Tibial nerve (tissue), 4 donors: Measurements from ENCODE around the gene STK31. TPM values are rescaled to one million over a fixed set of nuclear protein-coding genes. Genes with fewer than 3 reads are reported as not detected.
"Not testable (repeated sequence)": the region's sequence is repeated elsewhere in the genome, so short reads cannot be mapped to it uniquely, and the experiment has no call there.

Experiments used
- DNase-seq, 2 donors: peaks; one replicate each; pipeline ENCODE4 v3.0.0-alpha.2; 2019; ENCODE audit warnings: low spot score in 2 of 2
- H3K27ac ChIP-seq, 4 donors: fragments of 200-600 bp; sonication (generic) in 3 of 4; one replicate each; pipeline ENCODE4 v1.5.1; 2017 to 2019; ENCODE audit warnings: mild to moderate bottlenecking in 1 of 4
- H3K27me3 ChIP-seq, 2 donors: fragments of 200-600 bp; sonication (generic) in 1 of 2; one replicate each; pipeline versions ENCODE4 v1.5.1 to v1.6.0; 2017 to 2019
- H3K36me3 ChIP-seq, 3 donors: fragments of 200-600 bp; sonication (generic); one replicate each; pipeline ENCODE4 v1.5.1; 2018 to 2019
- H3K4me1 ChIP-seq, 4 donors: fragments of 200-600 bp; sonication (generic) in 3 of 4; one replicate each; pipeline ENCODE4 v1.5.1; 2017 to 2019
- H3K4me3 ChIP-seq, 4 donors: fragments of 200-600 bp; sonication (generic) in 3 of 4; one replicate each; pipeline ENCODE4 v1.5.1; 2017 to 2019; ENCODE audit warnings: mild to moderate bottlenecking in 1 of 4, moderate library complexity in 1 of 4
- H3K9me3 ChIP-seq, 4 donors: fragments of 200-600 bp; sonication (generic) in 3 of 4; one replicate each; pipeline ENCODE4 v1.5.1; 2017 to 2019
- EP300 ChIP-seq, 2 donors: sonication (generic); formaldehyde crosslinking; IDR thresholded peaks; one replicate each; pipeline ENCODE4 v1.6.1; 2017; ENCODE audit warnings: antibody characterized with exemption in 2 of 2, mild to moderate bottlenecking in 1 of 2
- POLR2A ChIP-seq, 2 donors: fragments of 450-650 bp; IDR thresholded peaks; one replicate each; pipeline ENCODE4 v1.6.1; 2017; ENCODE audit warnings: antibody characterized with exemption in 2 of 2, mild to moderate bottlenecking in 2 of 2, moderate library complexity in 2 of 2
- WGBS, 2 donors: methylation state at CpG; one replicate each; pipeline ENCODE4 v1.1.5; 2018; 5-methylcytosine and 5-hydroxymethylcytosine counted together
- total RNA-seq, 4 donors: library from RNA; depleted of rRNA; stranded (reverse); fragments of >200 nt; gene quantifications; one replicate each; pipeline ENCODE4 v1.1.0, GENCODE V29; 2016
- TF ChIP-seq, protein P1 (sequence below), 5 experiments: fragments of 200-600 bp in 3 of 5; fragments of 450-650 bp in 2 of 5; sonication (generic) in 3 of 5; IDR thresholded peaks; one replicate each; pipeline ENCODE4 v1.5.1; 2016 to 2019; ENCODE audit warnings: antibody characterized with exemption in 5 of 5, mild to moderate bottlenecking in 3 of 5, moderate library complexity in 2 of 5

Gene STK31
- total RNA-seq, 4 donors from 2014 or later, result 0.84 to 2.8 (median 1.1) TPM

DNA sequence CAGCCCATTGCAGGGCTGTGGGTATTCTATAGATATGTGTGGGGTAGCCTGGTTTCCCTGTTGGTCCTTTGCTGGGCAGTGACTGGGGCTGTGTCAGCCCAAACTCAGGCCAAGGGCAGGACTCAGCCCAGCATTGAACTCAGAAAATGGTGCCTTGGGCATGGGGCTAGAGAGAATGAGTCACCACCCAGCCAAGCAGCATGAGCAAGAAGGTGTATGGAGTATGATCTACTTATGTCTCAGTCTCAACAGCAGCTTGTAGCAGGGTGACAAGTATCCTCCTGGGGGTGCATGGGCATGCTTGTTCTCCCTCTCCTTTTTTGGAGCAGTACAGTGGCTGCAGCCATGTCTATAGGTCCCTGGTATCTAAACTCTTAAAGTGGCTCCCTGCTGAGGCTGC is 32.0 kb downstream of the STK31 start:
- Histone ChIP-seq H3K27ac (no peak overlapping the region), H3K36me3 (peaks cover 0 to 9% (median 0%) of the 10 kb centered on the region in 3 donors), H3K9me3 (peaks cover 0 to 42% (median 9%) of the 10 kb centered on the region in 4 donors), H3K27me3 (no peaks in the 10 kb centered on the region), H3K4me3 (no peak overlapping the region), H3K4me1 (no peaks in the 10 kb centered on the region)
- DNase-seq, result no peak
- TF ChIP-seq EP300 (IDR thresholded peaks at IDR 0.05) (no peak), POLR2A (IDR thresholded peaks at IDR 0.05) (no peak)
- TF ChIP-seq, protein P1, sequence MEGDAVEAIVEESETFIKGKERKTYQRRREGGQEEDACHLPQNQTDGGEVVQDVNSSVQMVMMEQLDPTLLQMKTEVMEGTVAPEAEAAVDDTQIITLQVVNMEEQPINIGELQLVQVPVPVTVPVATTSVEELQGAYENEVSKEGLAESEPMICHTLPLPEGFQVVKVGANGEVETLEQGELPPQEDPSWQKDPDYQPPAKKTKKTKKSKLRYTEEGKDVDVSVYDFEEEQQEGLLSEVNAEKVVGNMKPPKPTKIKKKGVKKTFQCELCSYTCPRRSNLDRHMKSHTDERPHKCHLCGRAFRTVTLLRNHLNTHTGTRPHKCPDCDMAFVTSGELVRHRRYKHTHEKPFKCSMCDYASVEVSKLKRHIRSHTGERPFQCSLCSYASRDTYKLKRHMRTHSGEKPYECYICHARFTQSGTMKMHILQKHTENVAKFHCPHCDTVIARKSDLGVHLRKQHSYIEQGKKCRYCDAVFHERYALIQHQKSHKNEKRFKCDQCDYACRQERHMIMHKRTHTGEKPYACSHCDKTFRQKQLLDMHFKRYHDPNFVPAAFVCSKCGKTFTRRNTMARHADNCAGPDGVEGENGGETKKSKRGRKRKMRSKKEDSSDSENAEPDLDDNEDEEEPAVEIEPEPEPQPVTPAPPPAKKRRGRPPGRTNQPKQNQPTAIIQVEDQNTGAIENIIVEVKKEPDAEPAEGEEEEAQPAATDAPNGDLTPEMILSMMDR (IDR thresholded peaks at IDR 0.05), result no peak

DNA sequence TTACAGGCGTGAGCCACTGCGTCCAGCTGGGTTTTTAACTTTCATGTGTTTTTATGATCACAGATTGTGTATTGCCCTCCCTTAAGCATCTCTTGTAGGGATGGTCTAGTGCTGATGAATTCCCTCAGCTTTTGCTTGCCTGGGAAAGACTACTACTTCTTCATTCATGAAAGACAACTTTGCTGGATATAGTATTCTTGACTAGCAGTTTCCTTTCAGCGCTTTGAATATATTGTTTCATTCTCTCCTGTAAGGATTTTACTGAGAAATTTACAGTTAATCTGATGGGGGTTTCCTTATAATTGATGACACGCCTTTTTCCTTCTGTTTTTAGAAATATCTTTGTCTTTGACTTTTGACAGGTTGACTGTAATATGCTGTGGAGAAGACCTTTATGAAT is 33.2 kb downstream of the STK31 start:
- Histone ChIP-seq H3K9me3 (peaks cover 0 to 44% (median 9%) of the 10 kb centered on the region in 4 donors), H3K36me3 (peaks cover 0 to 9% (median 0%) of the 10 kb centered on the region in 3 donors), H3K4me3 (no peak overlapping the region), H3K4me1 (no peaks in the 10 kb centered on the region), H3K27me3 (no peaks in the 10 kb centered on the region), H3K27ac (no peak overlapping the region)
- no peak for DNase-seq
- TF ChIP-seq, protein P1 (IDR thresholded peaks at IDR 0.05), result no peak
- TF ChIP-seq EP300 (IDR thresholded peaks at IDR 0.05) (no peak), POLR2A (IDR thresholded peaks at IDR 0.05) (no peak)
- WGBS, 2 donors, result 90 to 93% methylated on average over 4 of the region's 4 CpGs

DNA sequence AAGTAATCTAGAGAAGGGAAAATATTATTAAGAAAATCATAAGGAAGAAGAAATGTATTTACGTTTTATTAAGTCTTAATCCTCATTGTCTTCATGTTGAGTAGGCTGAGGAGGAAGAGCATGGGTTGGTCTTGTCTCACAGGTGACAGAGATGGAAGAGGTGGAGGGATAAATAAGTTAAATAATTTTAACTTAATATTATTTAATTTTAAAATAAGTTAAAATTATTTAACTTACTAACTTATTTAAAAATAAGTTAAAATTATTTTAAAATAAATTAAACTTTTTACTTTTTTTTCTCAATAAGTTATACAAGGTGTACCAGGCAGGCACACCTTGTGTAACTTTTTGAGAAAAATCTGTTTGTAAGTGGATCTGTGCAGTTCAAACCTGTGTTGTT is 36.6 kb downstream of the STK31 start:
- TF ChIP-seq POLR2A (IDR thresholded peaks at IDR 0.05) (no peak), EP300 (IDR thresholded peaks at IDR 0.05) (no peak)
- TF ChIP-seq, protein P1 (IDR thresholded peaks at IDR 0.05), result no peak
- WGBS, 2 donors, result 82 to 88% methylated on average over 1 of the region's 1 CpG
- Histone ChIP-seq H3K27ac (no peak overlapping the region), H3K4me3 (no peak overlapping the region), H3K9me3 (peaks cover 0 to 44% (median 9%) of the 10 kb centered on the region in 4 donors), H3K36me3 (peaks cover 0 to 9% (median 0%) of the 10 kb centered on the region in 3 donors), H3K27me3 (no peaks in the 10 kb centered on the region), H3K4me1 (no peaks in the 10 kb centered on the region)
- no peak for DNase-seq

DNA sequence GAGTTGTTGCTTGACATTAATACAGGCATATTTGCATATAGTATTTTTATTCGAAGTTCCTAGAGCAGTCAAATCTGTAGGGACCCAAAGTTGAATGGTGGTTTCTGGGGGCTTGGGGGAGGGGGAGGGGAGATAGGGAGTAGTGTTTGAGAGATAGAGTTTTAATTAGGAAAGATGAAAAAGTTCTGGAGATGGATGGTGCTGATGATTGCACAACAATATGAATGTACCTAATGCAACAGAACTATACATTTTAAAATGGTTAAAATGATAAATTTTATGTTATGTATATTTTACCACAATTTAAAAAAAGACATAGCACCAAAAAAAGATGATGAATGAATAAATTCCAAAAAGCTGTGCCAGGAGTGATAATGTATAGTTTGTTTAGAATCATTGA is 41.8 kb downstream of the STK31 start:
- Histone ChIP-seq H3K4me1 (no peaks in the 10 kb centered on the region), H3K36me3 (peaks cover 0 to 10% (median 0%) of the 10 kb centered on the region in 3 donors), H3K27ac (no peak overlapping the region), H3K4me3 (no peak overlapping the region), H3K9me3 (peaks cover 0 to 11% (median 0%) of the 10 kb centered on the region in 4 donors), H3K27me3 (no peaks in the 10 kb centered on the region)
- DNase-seq, result no peak
- TF ChIP-seq EP300 (IDR thresholded peaks at IDR 0.05) (no peak), POLR2A (IDR thresholded peaks at IDR 0.05) (no peak)
- TF ChIP-seq, protein P1 (IDR thresholded peaks at IDR 0.05), result no peak
- 65 to 68% methylated on average over 1 of the region's 1 CpG for WGBS, 2 donors

DNA sequence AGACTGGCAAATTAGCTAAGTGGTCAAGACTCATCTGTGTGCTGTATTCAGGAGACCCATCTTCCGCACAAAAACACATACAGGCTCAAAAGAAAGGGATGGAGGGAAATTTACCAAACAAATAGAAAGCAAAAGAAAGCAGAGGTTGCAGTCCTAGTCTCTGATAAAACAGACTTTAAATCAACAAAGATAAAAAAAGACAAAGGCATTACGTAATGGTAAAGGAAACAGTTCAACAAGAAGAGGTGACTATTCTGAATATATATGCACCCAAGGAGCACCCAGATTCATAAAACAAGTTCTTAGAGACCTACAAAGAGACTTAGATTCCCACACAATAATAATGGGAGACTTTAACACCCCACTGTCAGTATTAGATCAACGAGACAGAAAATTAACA is 48.8 kb downstream of the STK31 start:
- not testable (repeated sequence) for H3K4me1 ChIP-seq, H3K4me3 ChIP-seq, H3K9me3 ChIP-seq, H3K27me3 ChIP-seq, H3K27ac ChIP-seq, H3K36me3 ChIP-seq, DNase-seq
- 89 to 91% methylated on average over 3 of the region's 3 CpGs for WGBS, 2 donors
